Measurements from ENCODE around the gene PITX2.

PITX2 gene

GRCh38 chr4:110622841-110623717 is at the start of gene PITX2:
PITX2 (minus strand) TSS chr4:110623077; CDS start chr4:110622460, 617 bp downstream.
- DNase-seq (ENCODE audit: low read depth in 2 of 2): peak; percentile 22 to 36

DNA sequence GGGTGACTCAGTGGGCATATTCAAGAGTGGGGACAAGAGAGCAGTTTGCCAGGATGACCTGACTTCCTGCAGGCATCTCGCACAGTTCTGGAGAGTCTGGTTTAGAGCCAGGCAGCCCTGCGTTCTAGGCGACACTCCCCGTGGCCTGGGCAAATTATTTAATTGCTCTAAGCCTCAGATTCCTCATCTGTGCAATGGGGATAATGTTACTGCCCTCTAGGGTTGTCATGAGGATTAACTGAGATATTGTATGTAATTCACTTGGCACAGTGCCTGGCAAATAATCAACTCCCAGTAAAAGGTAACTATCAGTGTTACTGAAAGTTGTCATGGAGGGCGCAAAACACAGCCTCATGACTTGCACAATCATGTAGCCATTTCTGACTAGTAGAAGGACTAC is 48.8 kb upstream of the PITX2 start:
- DNase-seq (ENCODE audit: low read depth in 2 of 2): no peak

DNA sequence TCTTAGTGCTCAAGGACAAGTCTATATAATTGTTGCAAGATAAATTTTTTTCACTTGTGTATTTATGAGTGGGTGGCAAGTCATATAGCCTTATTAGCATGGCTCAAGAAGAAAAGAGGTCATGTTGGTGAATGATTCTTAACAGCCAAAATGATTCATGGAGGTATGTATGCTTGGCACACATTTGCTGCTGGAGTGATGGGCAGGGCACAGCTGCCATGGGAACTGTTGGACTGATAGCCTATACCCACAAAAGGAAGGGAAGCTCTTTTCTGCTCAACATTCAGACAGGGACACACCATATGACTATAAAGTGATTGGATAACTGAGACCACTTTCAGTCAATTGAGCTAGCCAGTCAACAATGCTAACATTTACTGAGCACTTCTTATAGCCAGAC is 46.8 kb upstream of the PITX2 start:
- no peak for DNase-seq (ENCODE audit: low read depth in 2 of 2)

- no peak for DNase-seq (ENCODE audit: low read depth in 2 of 2)
Observed at GRCh38 chr4:110668463-110669235, 45.8 kb upstream of the PITX2 start.

GRCh38 chr4:110667670-110668069 is 44.8 kb upstream of the PITX2 start:
- no peak for DNase-seq (ENCODE audit: low read depth in 2 of 2)

GRCh38 chr4:110666030-110666429 is 43.2 kb upstream of the PITX2 start:
- DNase-seq (ENCODE audit: low read depth in 2 of 2): no peak

DNA sequence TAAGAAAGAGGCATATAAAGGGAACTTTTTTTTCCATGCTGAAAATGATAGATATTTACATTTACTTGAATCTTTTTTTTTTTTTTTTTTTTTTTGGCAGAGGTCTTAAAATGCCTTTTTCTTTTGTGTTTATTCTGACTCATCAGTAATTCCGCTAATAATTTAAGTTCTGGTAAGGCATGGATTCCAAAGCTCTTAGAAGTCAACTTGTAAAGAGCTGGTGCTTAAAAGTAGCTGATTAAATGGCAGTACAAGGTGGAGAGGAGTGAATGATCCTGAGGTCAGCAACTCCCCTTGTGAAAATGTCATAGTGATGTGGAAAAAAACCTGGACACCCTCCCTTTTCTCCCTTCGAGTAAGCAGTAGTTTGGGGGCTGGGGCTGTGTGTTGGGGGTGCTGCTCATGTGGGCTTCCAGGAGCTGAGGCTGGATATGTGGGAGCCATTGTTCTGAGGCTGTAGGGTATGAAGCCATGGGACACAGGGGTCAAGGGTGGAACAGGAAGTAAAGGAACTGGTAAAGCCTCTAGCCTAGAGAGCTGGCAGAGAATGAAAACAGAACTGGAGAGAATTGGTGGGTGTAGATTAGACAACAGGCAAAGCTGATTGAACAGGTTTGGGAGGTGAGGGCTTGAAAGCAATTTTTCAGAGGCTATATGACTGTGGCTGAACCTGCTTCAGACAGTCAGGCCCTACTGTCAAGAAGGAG is 41.0 kb upstream of the PITX2 start:
- no peak for DNase-seq (ENCODE audit: low read depth in 2 of 2)

GRCh38 chr4:110663206-110663605 is 40.3 kb upstream of the PITX2 start:
- DNase-seq (ENCODE audit: low read depth in 2 of 2): no peak

GRCh38 chr4:110660755-110661154 is 37.9 kb upstream of the PITX2 start:
- no peak for DNase-seq (ENCODE audit: low read depth in 2 of 2)

DNA sequence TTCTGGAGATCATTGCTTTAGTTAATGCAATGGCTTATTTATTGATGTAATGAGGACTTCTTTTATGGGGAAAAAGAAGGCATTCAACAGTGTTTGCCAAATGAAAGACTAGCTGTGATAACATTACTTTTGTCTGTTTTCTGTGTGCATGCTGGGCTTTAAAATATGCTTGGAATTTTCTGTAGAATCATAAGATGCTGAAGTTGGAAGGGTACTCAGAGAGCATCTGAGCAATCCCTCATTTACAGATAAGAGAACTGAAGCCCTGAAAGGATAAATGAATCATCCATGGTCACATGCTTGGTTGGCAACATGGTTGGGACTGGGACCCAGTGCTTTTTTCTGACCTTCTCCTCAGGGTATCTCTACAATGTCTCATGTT is 31.4 kb upstream of the PITX2 start:
- DNase-seq (ENCODE audit: low read depth in 2 of 2): no peak

DNA sequence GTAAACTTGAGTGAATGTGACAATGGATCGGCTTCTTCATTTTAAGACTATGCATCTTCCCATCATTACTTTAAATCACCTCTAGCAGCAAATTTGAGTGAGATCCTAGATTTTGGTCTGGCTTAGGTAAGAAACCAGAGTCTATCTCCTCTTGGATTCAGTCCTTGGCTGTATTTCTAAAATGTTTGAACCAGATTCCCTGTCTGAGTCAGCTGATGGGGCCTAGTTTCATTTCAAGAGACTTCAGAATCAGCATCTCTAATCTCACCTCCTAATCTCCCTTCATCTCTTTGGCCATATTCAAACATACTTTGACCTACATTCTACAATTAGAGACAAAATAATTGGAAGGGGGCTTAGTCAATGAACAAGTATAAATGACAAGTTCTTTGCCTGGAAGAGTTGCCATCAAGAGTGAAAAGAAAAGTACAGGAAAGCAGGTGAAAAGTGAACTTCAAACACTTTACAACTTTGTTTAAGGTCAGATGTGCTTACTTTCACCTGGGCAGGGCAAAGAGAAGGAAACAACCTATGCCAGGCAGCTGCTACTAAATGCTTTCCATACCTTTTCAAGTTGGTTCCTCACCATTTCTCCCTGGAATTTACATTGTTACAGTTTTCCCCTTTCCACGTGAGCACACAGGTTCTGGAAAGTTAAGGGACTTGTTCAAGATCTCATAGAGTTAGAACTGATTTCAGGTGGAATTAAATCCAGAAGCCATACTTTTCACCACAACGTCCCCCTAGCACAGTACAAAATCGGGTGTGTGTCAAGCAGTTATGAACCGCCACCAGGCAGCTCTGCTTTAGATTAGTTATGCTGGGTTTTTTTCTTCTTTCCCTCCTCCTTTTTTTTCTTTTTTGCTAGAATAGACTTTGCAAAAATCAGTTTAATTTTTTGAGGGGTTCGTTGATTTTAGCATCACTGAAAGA is 30.7 kb upstream of the PITX2 start:
- no peak for DNase-seq (ENCODE audit: low read depth in 2 of 2)

DNA sequence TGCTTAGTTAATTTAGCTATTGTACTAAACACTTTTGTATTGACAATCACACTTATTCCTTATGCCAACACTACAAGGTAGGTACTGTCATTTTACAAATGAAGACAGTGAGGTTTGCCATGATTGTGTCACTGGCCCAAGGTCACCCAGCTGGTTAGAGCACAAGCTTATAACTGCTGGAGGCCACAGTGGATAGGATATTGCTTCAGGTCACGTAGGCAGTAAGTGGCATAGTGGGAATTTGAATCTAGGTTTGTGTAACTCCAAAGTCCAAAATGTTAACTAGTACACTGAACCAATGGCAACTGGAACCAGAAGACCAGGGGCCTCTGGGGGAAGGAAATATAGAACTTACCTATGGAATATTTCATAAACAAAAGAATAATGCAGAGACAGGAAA is 21.1 kb upstream of the PITX2 start:
- DNase-seq (ENCODE audit: low read depth in 2 of 2): no peak

DNA sequence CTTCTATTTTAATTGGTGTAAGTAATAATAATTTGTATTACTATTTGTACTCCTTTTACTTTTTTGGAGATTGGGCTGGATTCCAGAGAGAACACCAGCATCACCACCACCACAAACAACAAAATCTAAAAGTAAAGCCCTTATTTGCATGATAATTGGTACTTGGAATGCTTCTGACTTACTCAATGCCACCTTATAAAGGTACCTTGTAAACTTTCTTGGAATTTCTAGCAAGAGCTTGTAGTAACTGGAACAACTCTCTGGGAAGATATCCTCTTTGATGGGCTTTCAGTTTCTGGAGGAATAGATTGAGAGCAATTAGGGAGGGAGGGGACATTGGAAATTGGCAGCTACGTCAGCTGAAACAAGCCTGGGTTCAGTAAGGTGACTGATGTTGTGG is 20.2 kb upstream of the PITX2 start:
- DNase-seq (ENCODE audit: low read depth in 2 of 2): no peak

DNA sequence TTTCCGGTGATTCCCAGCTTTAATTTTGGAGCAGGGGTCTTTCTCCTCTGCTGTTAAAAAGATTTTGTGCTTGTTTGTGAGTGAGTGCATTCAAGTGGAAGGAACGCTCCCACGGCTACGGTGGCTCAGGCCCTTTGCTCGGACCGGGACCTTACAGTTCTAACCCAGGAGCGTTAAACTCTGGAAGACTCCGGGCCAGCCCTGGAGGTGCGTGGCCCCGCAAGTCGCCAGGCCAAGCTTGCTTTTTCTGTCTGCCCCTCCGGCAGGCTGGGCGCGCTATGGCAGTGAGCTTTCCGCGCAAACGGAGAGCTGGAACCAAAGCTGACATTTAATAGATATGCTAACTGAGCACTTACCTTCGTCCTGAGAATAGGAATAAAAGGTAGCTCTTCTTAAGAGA is 18.3 kb upstream of the PITX2 start:
- DNase-seq (ENCODE audit: low read depth in 2 of 2): no peak

GRCh38 chr4:110640576-110640975 is 17.7 kb upstream of the PITX2 start:
- no peak for DNase-seq (ENCODE audit: low read depth in 2 of 2)

- DNase-seq (ENCODE audit: low read depth in 2 of 2): no peak
Observed at GRCh38 chr4:110639207-110640090, 16.6 kb upstream of the PITX2 start.

- no peak for DNase-seq (ENCODE audit: low read depth in 2 of 2)
Observed at GRCh38 chr4:110638089-110638746, 15.3 kb upstream of the PITX2 start.

GRCh38 chr4:110637408-110638088 is 14.7 kb upstream of the PITX2 start:
- no peak for DNase-seq (ENCODE audit: low read depth in 2 of 2)
